SJCRH30 (cell line): ENCODE data around the gene ROGDI. TPM values are rescaled to one million over a fixed set of nuclear protein-coding genes. Genes with fewer than 3 reads are reported as not detected.
A peak's percentile ranks its signal among the peaks of the same experiment; 100 is the strongest.

Experiments used
- DNase-seq, 2 experiments: peaks; one replicate each; pipeline ENCODE4 v3.0.0-alpha.2; 2015 to 2020
- H3K27ac ChIP-seq: fragments of 250-450 bp; sonication (Bioruptor Pico); 2 replicates; pipeline ENCODE4 v1.5.1; 2020; ENCODE audit warnings: mild to moderate bottlenecking, moderate library complexity
- H3K27me3 ChIP-seq: fragments of 250-450 bp; sonication (Bioruptor Pico); 2 replicates; pipeline ENCODE4 v1.5.1; 2020; ENCODE audit warnings: mild to moderate bottlenecking, moderate library complexity
- H3K36me3 ChIP-seq: fragments of 250-450 bp; sonication (Bioruptor Pico); 2 replicates; pipeline ENCODE4 v1.5.1; 2020; ENCODE audit warnings: mild to moderate bottlenecking, moderate library complexity
- H3K4me1 ChIP-seq: fragments of 250-450 bp; sonication (Bioruptor Pico); 2 replicates; pipeline ENCODE4 v1.5.1; 2020; ENCODE audit warnings: mild to moderate bottlenecking, moderate library complexity
- H3K4me3 ChIP-seq: fragments of 250-450 bp; sonication (Bioruptor Pico); 2 replicates; pipeline ENCODE4 v1.5.1; 2020; ENCODE audit warnings: mild to moderate bottlenecking, moderate library complexity
- H3K9me3 ChIP-seq: fragments of 250-450 bp; sonication (Bioruptor Pico); replicated peaks from 2 replicates; pipeline ENCODE4 v1.5.1; 2020; ENCODE audit warnings: mild to moderate bottlenecking, moderate library complexity
- total RNA-seq: library from RNA; depleted of rRNA; stranded (reverse); fragments of >200 nt; shearing (Covaris generic); gene quantifications from 2 replicates; pipeline ENCODE4 v1.2.3, GENCODE V29; 2014

The ROGDI gene
- total RNA-seq, 1 experiment from 2014 or later = 20.5 TPM

GRCh38 chr16:4771646-4772045 is 30.8 kb downstream of the ROGDI start:
- H3K4me3 ChIP-seq = no peak overlapping the region
- no peaks in the 10 kb centered on the region for H3K27me3 ChIP-seq
- H3K9me3 ChIP-seq = no peaks in the 10 kb centered on the region
- no peaks in the 10 kb centered on the region for H3K36me3 ChIP-seq
- peaks cover 4% of the 10 kb centered on the region; the same call in 1 of the 2 replicates for H3K4me1 ChIP-seq
- DNase-seq = peak; percentile 29 to 40
- H3K27ac ChIP-seq = no peak overlapping the region

GRCh38 chr16:4769306-4769638 is 33.2 kb downstream of the ROGDI start:
- no peak for DNase-seq
- no peaks in the 10 kb centered on the region for H3K36me3 ChIP-seq
- H3K27ac ChIP-seq = no peak overlapping the region
- peaks cover 4% of the 10 kb centered on the region; the same call in 1 of the 2 replicates for H3K4me1 ChIP-seq
- no peaks in the 10 kb centered on the region for H3K9me3 ChIP-seq
- H3K27me3 ChIP-seq = no peaks in the 10 kb centered on the region
- no peak overlapping the region for H3K4me3 ChIP-seq

- Histone ChIP-seq H3K36me3 (no peaks in the 10 kb centered on the region), H3K27ac (no peak overlapping the region), H3K4me1 (peaks cover 4% of the 10 kb centered on the region; the same call in 1 of the 2 replicates)
Observed at GRCh38 chr16:4768549-4769305, 33.7 kb downstream of the ROGDI start.

GRCh38 chr16:4767872-4768548 is 34.4 kb downstream of the ROGDI start:
- Histone ChIP-seq H3K36me3 (no peaks in the 10 kb centered on the region), H3K4me1 (peaks cover 4% of the 10 kb centered on the region; the same call in 1 of the 2 replicates), H3K27ac (no peak overlapping the region), H3K9me3 (no peaks in the 10 kb centered on the region), H3K4me3 (peak overlapping the region; percentile 49), H3K27me3 (no peaks in the 10 kb centered on the region)
- DNase-seq = no peak

More at GRCh38 chr16:4768549-4769305, 33.7 kb downstream of the ROGDI start:
- DNase-seq = peak; percentile 95 to 96
- H3K27me3 ChIP-seq = no peaks in the 10 kb centered on the region
- H3K4me3 ChIP-seq = peak overlapping the region; percentile 49
- no peaks in the 10 kb centered on the region for H3K9me3 ChIP-seq

GRCh38 chr16:4766875-4767628 is 35.4 kb downstream of the ROGDI start, which contains the start of gene ZNF500:
Gene ZNF500, minus strand, starts transcription at chr16:4767162. Its CDS starts 1,184 bp downstream, at chr16:4765978.
- peak; percentile 96 for DNase-seq
- Histone ChIP-seq H3K27me3 (no peaks in the 10 kb centered on the region), H3K4me3 (peak within 1 kb of the TSS; percentile 93), H3K4me1 (peaks cover 4% of the 10 kb centered on the region; the same call in 1 of the 2 replicates), H3K9me3 (no peaks in the 10 kb centered on the region), H3K36me3 (no peaks in the 10 kb centered on the region), H3K27ac (peak within 1 kb of the TSS; percentile 52)

GRCh38 chr16:4765511-4766474 is 36.6 kb downstream of the ROGDI start:
- Histone ChIP-seq H3K9me3 (no peaks in the 10 kb centered on the region), H3K36me3 (peaks cover 3% of the 10 kb centered on the region; the same call in 1 of the 2 replicates), H3K27ac (no peak overlapping the region), H3K27me3 (no peaks in the 10 kb centered on the region), H3K4me1 (no peaks in the 10 kb centered on the region), H3K4me3 (peak overlapping the region; percentile 93)
- no peak for DNase-seq

- H3K4me3 ChIP-seq = no peak overlapping the region
- H3K27me3 ChIP-seq = no peaks in the 10 kb centered on the region
- H3K4me1 ChIP-seq = no peaks in the 10 kb centered on the region
- no peak overlapping the region for H3K27ac ChIP-seq
- no peaks in the 10 kb centered on the region for H3K9me3 ChIP-seq
- H3K36me3 ChIP-seq = peaks cover 3% of the 10 kb centered on the region; the same call in 1 of the 2 replicates
- DNase-seq = no peak
Observed at GRCh38 chr16:4763791-4764190, 38.6 kb downstream of the ROGDI start.

- Histone ChIP-seq H3K36me3 (peaks cover 3% of the 10 kb centered on the region; the same call in 1 of the 2 replicates), H3K4me1 (no peaks in the 10 kb centered on the region), H3K9me3 (no peaks in the 10 kb centered on the region), H3K27ac (no peak overlapping the region), H3K27me3 (no peaks in the 10 kb centered on the region), H3K4me3 (no peak overlapping the region)
- no peak for DNase-seq
Observed at GRCh38 chr16:4762205-4762604, 40.2 kb downstream of the ROGDI start.

- Histone ChIP-seq H3K9me3 (0 out of 2 replicates have a peak, but pooled peaks cover 2% of the 10 kb centered on the region), H3K36me3 (peaks cover 16% of the 10 kb centered on the region), H3K4me1 (no peaks in the 10 kb centered on the region), H3K4me3 (no peak overlapping the region), H3K27ac (no peak overlapping the region), H3K27me3 (no peaks in the 10 kb centered on the region)
- no peak for DNase-seq
Observed at GRCh38 chr16:4760221-4760910, 42.1 kb downstream of the ROGDI start.

GRCh38 chr16:4755687-4756086 is 46.7 kb downstream of the ROGDI start:
- no peak for DNase-seq
- Histone ChIP-seq H3K4me3 (no peak overlapping the region), H3K36me3 (peaks cover 25% of the 10 kb centered on the region), H3K9me3 (0 out of 2 replicates have a peak, but pooled peaks cover 2% of the 10 kb centered on the region), H3K4me1 (no peaks in the 10 kb centered on the region), H3K27me3 (no peaks in the 10 kb centered on the region), H3K27ac (no peak overlapping the region)

- DNase-seq = no peak
- H3K4me3 ChIP-seq = no peak overlapping the region
- no peaks in the 10 kb centered on the region for H3K4me1 ChIP-seq
- H3K36me3 ChIP-seq = peaks cover 25% of the 10 kb centered on the region
- no peaks in the 10 kb centered on the region for H3K27me3 ChIP-seq
- H3K9me3 ChIP-seq = 0 out of 2 replicates have a peak, but pooled peaks cover 2% of the 10 kb centered on the region
- H3K27ac ChIP-seq = no peak overlapping the region
Observed at GRCh38 chr16:4754865-4755264, 47.6 kb downstream of the ROGDI start.

GRCh38 chr16:4753227-4753626 is 49.2 kb downstream of the ROGDI start:
- H3K36me3 ChIP-seq = peaks cover 25% of the 10 kb centered on the region

GRCh38 chr16:4752351-4753100 is 49.9 kb downstream of the ROGDI start:
- Histone ChIP-seq H3K27me3 (no peaks in the 10 kb centered on the region), H3K36me3 (peaks cover 25% of the 10 kb centered on the region), H3K4me1 (no peaks in the 10 kb centered on the region), H3K9me3 (0 out of 2 replicates have a peak, but pooled peaks cover 2% of the 10 kb centered on the region), H3K4me3 (no peak overlapping the region), H3K27ac (no peak overlapping the region)
- DNase-seq = no peak

More at GRCh38 chr16:4753227-4753626, 49.2 kb downstream of the ROGDI start:
- no peak for DNase-seq
- Histone ChIP-seq H3K4me1 (no peaks in the 10 kb centered on the region), H3K27ac (no peak overlapping the region), H3K4me3 (no peak overlapping the region), H3K9me3 (0 out of 2 replicates have a peak, but pooled peaks cover 2% of the 10 kb centered on the region), H3K27me3 (no peaks in the 10 kb centered on the region)
